Left lung (tissue), 10 donors: ENCODE data around the gene FAM193A. TPM values are rescaled to one million over a fixed set of nuclear protein-coding genes. Genes with fewer than 3 reads are reported as not detected.

Source experiments
- ATAC-seq: fragments of 200-7000 bp; cut with Tn5 transposase; one replicate; pipeline ENCODE4 v1.9.1; 2020; ENCODE audit warnings: moderate library complexity
- DNase-seq, 4 donors: peaks; one replicate each; pipeline ENCODE4 v3.0.0-alpha.2; 2013 to 2020
- H3K27ac ChIP-seq, 2 donors: fragments of 200-600 bp; sonication (generic) in 1 of 2; one replicate each; pipeline versions ENCODE4 v1.5.0 to v1.8.0; 2020 to 2021
- H3K27me3 ChIP-seq, 2 donors: fragments of 200-600 bp; sonication (generic) in 1 of 2; one replicate each; pipeline versions ENCODE4 v1.5.0 to v1.8.0; 2020 to 2021
- H3K36me3 ChIP-seq, 2 donors: fragments of 200-600 bp; sonication (generic) in 1 of 2; one replicate each; pipeline versions ENCODE4 v1.5.0 to v1.8.0; 2020 to 2021
- H3K4me1 ChIP-seq, 2 donors: fragments of 200-600 bp; one replicate each; pipeline ENCODE4 v1.8.0; 2021
- H3K4me3 ChIP-seq, 2 donors: fragments of 200-600 bp; sonication (generic) in 1 of 2; one replicate each; pipeline versions ENCODE4 v1.5.0 to v1.8.0; 2020 to 2021; ENCODE audit warnings: mild to moderate bottlenecking in 1 of 2
- H3K9me3 ChIP-seq, 2 donors: fragments of 200-600 bp; sonication (generic) in 1 of 2; one replicate each; pipeline versions ENCODE4 v1.5.0 to v1.8.0; 2020 to 2021
- CTCF ChIP-seq, 2 donors: fragments of 200-600 bp; sonication (generic) in 1 of 2; IDR thresholded peaks; one replicate each; pipeline versions ENCODE4 v1.5.0 to v1.8.0; 2021; ENCODE audit warnings: antibody characterized with exemption in 2 of 2
- intact Hi-C, 2 donors: fragments of 100-400 bp; cut with DNase I; formaldehyde crosslinking; loops; one replicate each; pipeline versions ENCODE4 v1.11.2 to v1.14.2; 2022
- polyA plus RNA-seq, 6 donors: library from polyadenylated mRNA; unstranded; fragments of 120-200 nt; gene quantifications; one replicate each; pipeline ENCODE4 v1.2.1, GENCODE V29; 2013; ENCODE audit not compliant: insufficient read length in 6 of 6
- total RNA-seq, 2 donors: library from RNA; stranded (reverse); fragmentation: NEBNext Ultra II Directional; extraction: Animal tissue kit (Norgen Biotek cat#: 25700); gene quantifications; one replicate each; pipeline ENCODE4 v1.2.1, GENCODE V29; 2021
- donor health status: DM: no; HTN: yes; CAD: no.
- donor health status: DM: no; HTN: no; CAD: no.

Gene FAM193A
- total and polyA plus RNA-seq, 8 donors, result 22.3 to 35.9 (median 30.6) TPM

- Histone ChIP-seq H3K4me1 (peaks cover 4 to 23% of the 10 kb centered on the region in 2 donors), H3K27ac (no peak overlapping the region), H3K36me3 (peaks cover 0 to 64% of the 10 kb centered on the region in 2 donors), H3K27me3 (no peaks in the 10 kb centered on the region), H3K4me3 (no peak overlapping the region), H3K9me3 (no peaks in the 10 kb centered on the region)
- intact Hi-C loops, result no loop called here
- ATAC-seq (no peak), DNase-seq (peak in 1 of 4 donors; percentile 43)
- TF ChIP-seq CTCF (IDR thresholded peaks at IDR 0.05), result no peak
Observed at GRCh38 chr4:2742081-2742822, 205.8 kb downstream of the FAM193A start.

GRCh38 chr4:2742823-2743517, 206.5 kb downstream of the FAM193A start:
- Histone ChIP-seq H3K4me3 (no peak overlapping the region), H3K36me3 (peaks cover 0 to 71% of the 10 kb centered on the region in 2 donors), H3K4me1 (peaks cover 4 to 29% of the 10 kb centered on the region in 2 donors), H3K27ac (no peak overlapping the region), H3K9me3 (no peaks in the 10 kb centered on the region), H3K27me3 (no peaks in the 10 kb centered on the region)
- peak in 1 of 4 donors; percentile 47 for DNase-seq
- no peak for TF ChIP-seq CTCF (IDR thresholded peaks at IDR 0.05)
- no peak for ATAC-seq
- intact Hi-C loops, result no loop called here

- Histone ChIP-seq H3K27ac (no peak overlapping the region), H3K4me3 (no peak overlapping the region), H3K36me3 (peaks cover 0 to 71% of the 10 kb centered on the region in 2 donors), H3K27me3 (no peaks in the 10 kb centered on the region), H3K4me1 (peaks cover 4 to 29% of the 10 kb centered on the region in 2 donors), H3K9me3 (no peaks in the 10 kb centered on the region)
- DNase-seq (peak in 1 of 4 donors; percentile 39), ATAC-seq (no peak)
- intact Hi-C loops, result no loop called here
- no peak for TF ChIP-seq CTCF (IDR thresholded peaks at IDR 0.05)
Observed at GRCh38 chr4:2743518-2744445, 207.3 kb downstream of the FAM193A start.

- no peak for TF ChIP-seq CTCF (IDR thresholded peaks at IDR 0.05)
- Histone ChIP-seq H3K27ac (peak overlapping the region in 1 of 2 donors; percentile 76), H3K27me3 (no peaks in the 10 kb centered on the region), H3K36me3 (peaks cover 0 to 71% of the 10 kb centered on the region in 2 donors), H3K9me3 (no peaks in the 10 kb centered on the region), H3K4me1 (peaks cover 4 to 29% of the 10 kb centered on the region in 2 donors), H3K4me3 (no peak overlapping the region)
- intact Hi-C loops, result no loop called here
- DNase-seq (peak in 1 of 4 donors; percentile 60), ATAC-seq (no peak)
Observed at GRCh38 chr4:2744576-2745270, 208.3 kb downstream of the FAM193A start.
